NCI-H1436 (cell line): ENCODE results near the gene EXOC2.

Experiments used
- DNase-seq: peaks from one replicate; lab custom pipeline; 2025; lab: John Stamatoyannopoulos, UW

EXOC2 gene

GRCh38 chr6:692858-693722, at the start of gene EXOC2:
Gene EXOC2 (minus strand): TSS chr6:693139. CDS start chr6:637818, 55,321 bp downstream.
- peak; percentile 33 for DNase-seq

GRCh38 chr6:741410-742339, 48.7 kb upstream of the EXOC2 start:
- DNase-seq = no peak

- DNase-seq = no peak
Measured at GRCh38 chr6:736657-737446, 43.9 kb upstream of the EXOC2 start.

- peak; percentile 12 for DNase-seq
Measured at GRCh38 chr6:733431-734219, 40.7 kb upstream of the EXOC2 start.

- no peak for DNase-seq
Measured at GRCh38 chr6:731924-732323, 39.0 kb upstream of the EXOC2 start.

GRCh38 chr6:729606-730320, 36.8 kb upstream of the EXOC2 start:
- DNase-seq = no peak

GRCh38 chr6:727856-728255, 34.9 kb upstream of the EXOC2 start:
- DNase-seq = no peak

- DNase-seq = no peak
Measured at GRCh38 chr6:723540-723939, 30.6 kb upstream of the EXOC2 start.

GRCh38 chr6:722608-723007, 29.7 kb upstream of the EXOC2 start:
- no peak for DNase-seq

GRCh38 chr6:722077-722524, 29.2 kb upstream of the EXOC2 start:
- DNase-seq = peak; percentile 76

- DNase-seq = no peak
Measured at GRCh38 chr6:718345-718744, 25.4 kb upstream of the EXOC2 start.

- no peak for DNase-seq
Measured at GRCh38 chr6:717135-717534, 24.2 kb upstream of the EXOC2 start.

- no peak for DNase-seq
Measured at GRCh38 chr6:715709-716491, 23.0 kb upstream of the EXOC2 start.

GRCh38 chr6:714100-714499, 21.2 kb upstream of the EXOC2 start:
- DNase-seq = no peak

GRCh38 chr6:713351-713750, 20.4 kb upstream of the EXOC2 start:
- no peak for DNase-seq

GRCh38 chr6:712805-713204, 19.9 kb upstream of the EXOC2 start:
- no peak for DNase-seq

- DNase-seq = no peak
Measured at GRCh38 chr6:711925-712324, 19.0 kb upstream of the EXOC2 start.

- peak; percentile 38 for DNase-seq
Measured at GRCh38 chr6:710601-711571, 17.9 kb upstream of the EXOC2 start.
